HG02938 (cell line): Measurements from ENCODE around the gene AHCYL1.

Experiments
- ATAC-seq: cut with Tn5 transposase; IDR thresholded peaks from one replicate; pipeline ENCODE4 v1.9.1; 2021; ENCODE audit warnings: mild to moderate bottlenecking, moderate library complexity; ENCODE audit not compliant: unreplicated experiment

The AHCYL1 gene

DNA sequence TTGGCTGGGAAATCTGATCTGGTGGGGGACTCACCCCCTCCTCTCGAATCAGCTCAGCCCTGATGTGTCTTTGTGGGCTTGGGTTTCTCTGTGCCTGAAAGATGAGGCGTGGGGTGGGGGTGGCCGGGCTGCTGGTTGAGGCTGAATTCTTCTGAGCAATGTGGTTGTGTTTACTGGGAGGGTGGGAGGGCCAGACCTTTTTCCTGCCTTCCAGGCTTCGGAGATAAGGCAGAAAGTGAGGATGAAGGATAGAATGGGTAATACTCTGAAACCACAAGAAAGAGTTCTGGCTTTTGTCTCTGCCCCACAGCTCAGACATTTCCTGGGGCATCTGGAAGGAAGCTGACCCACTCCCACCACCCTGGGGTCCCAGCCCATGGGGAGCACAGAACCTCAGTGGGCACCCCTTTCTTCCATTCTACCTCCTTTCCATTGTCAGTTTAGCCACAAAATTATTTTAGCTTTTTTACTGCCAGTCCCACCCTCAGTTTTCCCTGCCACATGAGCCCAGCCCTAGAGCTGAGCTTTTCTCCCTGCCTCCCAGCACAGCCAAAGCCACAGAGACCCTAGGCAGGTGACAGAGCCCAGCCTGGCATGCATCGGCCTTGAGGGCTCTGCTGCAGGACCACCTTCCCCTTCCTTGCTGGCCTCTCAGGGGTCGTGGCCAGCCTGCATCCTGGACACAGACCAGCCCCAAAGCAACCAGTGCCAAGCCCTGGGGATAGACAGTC is 74.7 kb downstream of the AHCYL1 start:
- no peak for ATAC-seq

DNA sequence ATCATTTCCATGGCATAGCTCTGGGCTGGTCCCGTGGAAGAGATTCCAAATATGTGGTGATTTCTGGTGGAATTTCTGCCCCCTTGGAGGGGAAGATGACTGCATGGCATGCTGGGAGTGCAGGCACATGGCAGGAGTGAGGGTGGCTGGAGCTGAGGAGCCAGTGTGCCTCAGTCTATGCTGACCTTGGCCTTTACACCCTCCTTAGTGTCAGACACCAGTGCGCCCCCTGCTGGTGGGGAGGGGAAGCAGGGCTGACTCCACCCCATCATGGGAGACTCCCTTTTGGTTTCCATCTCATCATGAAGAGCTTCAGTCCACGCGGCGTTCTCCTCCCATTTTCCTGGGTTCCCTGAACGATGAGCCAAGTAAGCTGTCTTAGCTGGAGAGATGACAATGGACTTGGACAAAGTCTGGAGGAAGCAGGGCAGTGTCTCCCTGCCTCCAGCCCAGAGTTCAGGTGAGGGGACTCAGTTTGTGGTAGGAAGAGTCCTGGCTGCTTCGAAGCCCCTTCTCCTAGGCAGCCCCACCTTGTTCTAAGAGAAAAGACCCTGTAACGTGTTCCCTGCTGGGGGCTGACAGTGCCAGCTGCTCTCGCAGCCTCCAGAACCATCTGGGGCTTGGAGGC is 75.6 kb downstream of the AHCYL1 start:
- no peak for ATAC-seq

DNA sequence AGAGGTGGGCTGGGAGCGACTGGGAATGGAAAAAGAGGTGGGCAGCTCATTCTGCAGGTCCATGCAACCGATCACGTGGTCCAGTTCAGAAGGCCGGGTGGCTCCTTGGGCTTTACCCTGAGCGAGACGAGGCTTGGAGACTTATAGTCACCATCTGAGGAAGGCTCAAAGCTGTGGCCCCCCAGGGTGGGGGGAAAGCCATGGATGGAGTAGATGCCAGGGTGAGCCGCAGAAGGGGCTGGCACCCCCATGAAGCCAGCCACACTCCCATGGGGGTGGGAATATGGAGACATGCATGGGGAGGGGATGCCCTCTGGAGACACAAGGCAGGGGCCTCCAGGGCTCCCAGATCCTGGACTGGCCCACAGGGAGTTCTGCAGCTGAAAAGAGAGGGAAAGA is 76.1 kb downstream of the AHCYL1 start:
- no peak for ATAC-seq

DNA sequence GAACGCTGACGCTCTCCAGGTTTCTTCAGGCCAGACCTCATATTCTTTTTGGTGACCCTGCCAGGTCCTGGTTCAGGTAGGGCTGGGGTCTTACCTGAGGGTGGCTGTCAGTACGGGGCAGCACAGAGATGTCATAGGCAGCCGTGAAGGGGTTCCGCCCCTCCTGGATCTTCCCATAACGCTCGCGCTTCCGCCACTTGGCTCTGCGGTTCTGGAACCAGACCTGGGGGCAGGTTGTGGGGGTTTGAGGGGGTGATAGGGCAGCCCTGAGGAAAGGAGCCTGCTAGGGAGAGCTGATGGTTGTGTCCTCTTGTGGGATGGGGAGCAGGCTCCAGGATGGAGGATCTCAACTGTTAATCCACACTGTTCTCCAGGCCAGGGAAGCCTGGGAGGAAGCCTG is 76.8 kb downstream of the AHCYL1 start:
- no peak for ATAC-seq

DNA sequence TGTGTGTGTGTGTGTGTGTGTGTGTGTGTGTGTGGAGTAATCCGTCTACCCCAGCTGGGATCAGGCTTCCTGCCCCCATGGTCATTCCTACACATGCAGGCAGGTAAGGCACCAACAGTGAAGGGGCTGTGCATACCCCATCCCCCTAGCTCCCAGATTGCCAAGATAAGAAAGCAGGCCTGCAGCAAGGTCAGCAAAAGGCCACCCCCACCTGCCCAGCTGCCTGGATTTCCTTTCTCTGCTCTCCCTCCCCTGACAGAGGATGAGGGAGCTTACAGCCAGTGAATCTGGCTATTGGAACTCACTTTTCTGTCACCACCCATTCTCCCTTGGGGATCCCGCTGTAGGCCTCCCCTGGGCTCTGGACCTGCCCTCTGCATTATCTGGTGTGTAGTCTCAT is 78.0 kb downstream of the AHCYL1 start:
- no peak for ATAC-seq

DNA sequence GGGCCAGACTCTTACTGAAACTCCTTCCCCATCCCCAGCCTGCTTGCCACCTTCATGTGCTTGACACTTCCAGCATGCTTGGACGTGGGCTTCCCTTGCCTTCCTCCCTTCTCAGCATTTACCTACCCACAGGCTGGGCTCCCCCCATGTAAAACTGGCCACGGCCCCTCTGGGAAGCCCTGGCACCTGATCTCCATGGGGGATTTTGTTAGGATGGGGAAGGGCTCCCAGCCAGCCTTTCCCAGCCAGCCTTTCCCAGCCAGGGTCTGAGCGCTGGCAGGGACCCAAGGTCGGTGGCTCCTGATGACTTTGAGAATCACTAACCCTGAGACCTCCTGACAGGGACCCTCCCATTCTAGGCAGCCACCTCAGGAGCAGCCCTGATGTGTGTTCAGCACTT is 79.2 kb downstream of the AHCYL1 start:
- ATAC-seq = no peak

DNA sequence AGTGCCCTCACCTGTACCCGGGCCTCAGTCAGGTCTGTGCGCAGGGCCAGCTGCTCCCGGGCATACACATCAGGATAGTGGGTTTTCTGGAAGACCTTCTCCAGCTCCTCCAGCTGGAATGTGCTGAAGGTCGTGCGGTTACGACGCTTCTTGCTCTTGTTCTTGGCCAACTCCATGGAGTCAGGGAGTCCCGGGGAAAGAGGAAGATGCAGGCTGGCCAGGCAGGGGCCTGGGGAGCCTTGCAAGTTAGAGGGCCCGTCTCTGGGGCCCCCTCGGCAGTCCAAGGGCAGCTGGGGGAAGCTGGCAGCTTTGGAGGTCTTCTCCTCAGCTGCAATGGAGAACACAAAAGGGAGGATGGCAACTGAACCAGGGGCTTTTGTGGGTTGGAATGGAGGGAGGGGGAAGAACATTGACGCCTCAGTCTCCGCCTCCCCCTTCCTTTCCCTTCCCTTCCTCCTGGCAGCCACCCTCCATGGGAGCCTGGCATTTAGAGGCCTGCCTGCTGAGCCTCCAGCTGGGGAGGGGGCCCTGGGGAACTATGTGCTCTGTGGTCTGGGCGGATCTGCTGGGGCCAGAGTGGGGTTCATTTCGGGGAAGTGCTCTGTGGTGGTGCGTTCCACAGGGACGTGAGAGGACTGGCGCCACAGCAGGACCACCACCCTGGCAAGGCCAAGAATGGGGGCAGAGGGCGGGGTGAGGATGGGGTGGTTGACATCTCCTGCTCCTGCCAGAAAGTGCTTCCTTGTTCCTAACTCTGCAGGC is 80.2 kb downstream of the AHCYL1 start:
- ATAC-seq = no peak

DNA sequence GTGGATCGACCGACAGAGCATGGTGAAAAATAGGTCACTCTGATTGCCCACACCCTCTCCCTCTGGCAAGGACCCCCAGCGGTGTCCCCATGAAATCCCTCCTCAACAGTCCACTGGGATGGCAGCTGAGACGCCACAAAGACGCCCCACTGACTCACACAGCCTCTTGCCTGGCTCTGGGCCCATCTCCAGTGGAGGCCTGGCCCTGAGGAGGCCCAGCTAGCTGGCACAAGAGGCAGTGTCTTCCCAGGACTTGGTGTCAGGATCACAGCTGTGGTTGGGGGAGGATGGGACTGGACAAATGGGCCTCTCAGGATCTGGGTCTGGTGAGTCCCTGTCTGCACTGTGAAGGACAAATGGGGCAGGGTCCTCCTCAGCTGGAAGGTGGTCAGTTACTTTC is 81.3 kb downstream of the AHCYL1 start:
- no peak for ATAC-seq

DNA sequence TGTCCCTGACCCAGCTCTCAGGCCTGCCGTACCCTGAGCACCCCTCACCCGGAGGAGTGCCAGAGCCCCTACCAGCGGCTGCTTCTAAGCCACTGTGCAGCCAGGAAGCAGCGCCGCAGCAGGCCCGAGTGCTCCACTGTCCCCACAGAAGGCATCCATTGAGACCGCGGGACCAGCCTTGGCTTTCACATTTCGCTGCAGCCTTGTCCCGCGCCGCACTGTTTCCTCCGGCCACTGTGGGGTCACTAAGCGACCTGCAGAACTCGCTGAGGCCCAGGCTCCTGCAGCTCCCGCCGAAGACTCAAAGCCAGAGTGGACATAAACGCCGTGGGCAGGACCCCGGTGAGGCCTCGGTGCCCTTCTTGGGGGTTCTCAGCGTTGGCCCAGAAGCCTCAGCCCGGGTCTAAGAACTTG is 82.9 kb downstream of the AHCYL1 start:
- no peak for ATAC-seq

DNA sequence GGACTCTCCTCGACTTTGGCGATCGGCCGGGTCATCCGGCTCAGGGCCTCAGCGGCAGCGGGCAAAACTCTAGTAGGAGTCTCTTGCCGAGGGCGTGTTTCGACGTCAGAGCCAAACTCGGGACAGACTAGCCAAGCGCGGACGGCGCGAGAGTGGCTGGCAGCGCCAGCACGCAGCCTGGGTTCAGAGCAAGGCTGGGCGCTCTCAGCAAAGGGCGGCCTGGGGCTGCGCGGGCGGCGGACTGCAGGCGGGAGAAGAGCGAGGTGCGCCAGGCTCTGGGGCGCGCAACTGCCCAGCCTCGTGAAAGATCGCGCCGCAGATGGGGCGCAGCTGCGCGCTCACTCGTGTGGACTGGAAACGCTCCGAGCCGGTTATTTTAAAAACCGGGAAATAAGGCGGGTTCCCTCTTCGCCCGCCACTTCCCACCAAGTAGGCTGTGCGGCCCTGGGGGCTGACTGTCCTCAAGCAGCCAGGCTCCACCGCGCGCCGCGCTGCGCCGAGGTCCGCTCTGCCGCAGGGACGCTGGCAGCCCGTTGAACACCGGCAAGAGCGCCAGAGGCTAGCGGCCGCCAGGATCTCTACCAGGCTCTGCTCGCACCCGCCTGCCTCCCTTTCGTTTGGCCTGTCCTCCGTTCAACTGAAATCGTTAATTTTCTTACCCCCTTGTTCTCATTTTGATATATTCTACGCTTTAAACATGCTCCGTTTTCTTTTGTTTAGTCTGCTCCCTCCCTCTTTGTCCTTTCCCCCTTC is 83.5 kb downstream of the AHCYL1 start:
- ATAC-seq = no peak

DNA sequence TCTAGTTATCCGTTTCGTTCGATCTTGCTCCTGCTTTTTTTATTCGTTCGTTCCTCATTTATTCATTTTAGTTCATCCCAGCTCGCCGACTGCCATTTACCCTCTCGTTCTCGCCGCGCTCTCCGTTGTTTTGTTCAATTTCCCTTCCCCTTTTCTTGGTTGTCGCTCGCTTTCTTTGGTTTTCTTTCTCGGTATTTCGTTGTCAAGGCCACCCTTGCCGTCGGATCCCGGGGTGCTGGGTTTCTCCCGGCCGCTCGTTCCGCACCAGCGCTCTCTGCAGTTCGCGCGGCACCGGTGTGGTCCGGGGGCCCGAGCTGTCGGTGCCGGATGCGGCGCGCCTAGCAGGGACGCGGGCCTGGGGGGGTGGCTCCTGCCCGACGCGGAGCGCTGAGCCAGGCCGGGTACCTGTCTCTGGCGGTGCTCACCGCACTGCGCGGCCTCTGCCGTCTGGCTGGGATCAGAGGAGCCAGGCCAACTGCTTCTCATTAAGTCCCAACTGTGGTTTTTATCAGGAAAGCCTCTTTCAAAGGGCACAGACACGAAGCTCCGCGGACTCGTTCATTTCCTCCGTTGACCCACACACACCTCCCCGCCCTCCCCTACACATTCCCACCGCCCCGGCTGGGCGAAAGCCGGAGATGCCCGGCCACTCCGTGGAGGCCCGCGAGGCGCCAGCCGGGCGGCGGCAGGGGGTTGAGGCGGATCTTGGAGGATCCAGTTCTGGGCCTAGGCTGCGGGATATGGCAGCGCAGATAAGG is 84.3 kb downstream of the AHCYL1 start:
- ATAC-seq = no peak

DNA sequence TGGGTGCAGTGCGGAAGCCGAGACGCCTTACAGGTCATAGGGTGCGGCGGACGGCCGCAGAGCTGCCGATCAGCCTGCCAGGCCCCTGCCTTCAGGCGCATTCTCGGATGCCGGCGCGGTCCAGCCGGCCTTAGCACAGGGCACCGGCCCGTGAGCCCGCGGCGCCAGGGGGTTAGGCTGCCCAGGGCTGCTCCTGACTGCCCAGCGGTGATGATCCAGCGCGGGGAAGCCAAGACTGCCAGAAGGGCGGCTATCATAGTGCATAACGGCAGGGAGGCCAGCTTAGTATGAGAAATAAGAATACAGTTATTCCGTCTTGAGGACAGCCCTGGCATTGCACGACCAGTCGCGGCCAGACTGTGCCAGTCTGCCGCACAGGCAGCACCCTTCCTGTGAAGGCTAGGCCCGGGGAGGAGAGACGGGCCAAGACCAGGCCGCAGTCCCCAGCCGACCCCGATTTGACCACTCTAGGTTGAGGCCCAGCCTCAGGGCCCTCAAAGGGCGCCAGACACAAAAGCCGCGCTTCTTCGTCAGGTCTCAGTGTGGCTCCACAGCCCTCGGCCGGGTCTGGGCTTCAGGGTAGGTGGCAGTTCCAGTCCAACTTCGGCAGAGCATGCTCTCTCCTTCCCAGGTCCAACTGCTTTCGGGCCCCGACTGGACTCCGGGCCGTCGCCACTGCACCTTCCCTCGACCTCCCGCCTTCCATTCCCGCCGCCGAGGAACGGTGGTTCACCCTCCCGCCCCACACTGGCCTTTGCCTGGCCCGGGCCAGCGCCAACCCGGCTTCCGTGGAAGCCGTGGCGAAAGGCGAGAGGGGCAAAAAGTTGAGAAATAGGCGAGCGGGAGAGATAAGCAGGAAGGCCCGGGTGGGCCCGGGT is 85.1 kb downstream of the AHCYL1 start:
- ATAC-seq = no peak

DNA sequence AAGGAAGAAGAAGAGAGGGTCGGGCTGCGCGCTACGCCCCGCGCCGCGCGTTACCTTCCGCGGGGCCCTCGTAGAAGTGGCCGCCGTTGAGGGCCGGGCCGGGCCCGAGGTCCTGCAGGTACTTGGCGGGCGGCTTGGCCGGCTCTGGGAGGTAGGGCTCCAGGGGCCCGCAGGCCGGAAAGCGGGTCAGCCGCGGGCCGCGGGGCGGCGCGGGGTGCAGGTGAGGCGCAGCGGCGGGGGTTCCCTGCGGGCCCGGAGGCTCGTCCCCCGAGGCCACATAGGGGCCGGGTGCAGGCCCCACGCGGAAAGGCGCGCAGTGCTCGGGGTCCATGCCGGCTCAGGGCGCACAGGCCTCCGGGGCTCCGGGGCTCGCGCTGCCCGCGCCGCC is 85.7 kb downstream of the AHCYL1 start:
- no peak for ATAC-seq

DNA sequence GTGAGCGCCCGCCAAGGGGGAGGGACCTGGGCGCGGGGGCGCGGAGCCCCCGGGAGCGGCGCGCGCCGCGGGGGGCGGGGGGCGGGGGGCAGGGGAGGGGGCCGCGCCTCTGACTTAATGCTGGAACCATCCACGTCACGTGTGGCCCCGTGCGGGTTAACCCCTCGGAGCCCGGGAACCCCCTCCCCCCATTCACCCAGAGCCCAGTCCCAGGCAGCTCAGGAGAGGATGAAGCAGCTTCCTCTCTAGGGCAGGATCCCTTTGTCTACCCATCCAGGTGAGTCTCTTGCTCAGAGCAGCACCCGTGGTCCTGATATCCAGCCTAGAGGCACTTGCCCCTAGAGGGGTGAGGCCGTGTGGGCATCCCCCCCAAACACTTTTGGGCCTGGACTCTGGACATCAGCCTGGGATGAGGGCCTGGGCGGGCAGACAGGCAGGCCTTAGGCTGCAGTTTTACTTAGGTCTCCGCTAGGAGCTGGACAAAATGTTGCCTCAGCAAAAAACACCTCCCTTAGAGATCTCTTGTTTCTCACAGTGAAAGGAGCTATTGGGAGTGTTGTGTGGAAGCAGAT is 86.2 kb downstream of the AHCYL1 start, which contains the start of gene ALX3:
TSS of gene ALX3 (minus strand) at position 2 of the 572 bp plus-strand sequence. CDS start 60 bp downstream, outside the sequence.
- ATAC-seq = no peak
